HTR-8/SVneo (cell line): ENCODE measurements around the gene WDR73.
"Not testable (repeated sequence)": the region's sequence is repeated elsewhere in the genome, so short reads cannot be mapped to it uniquely, and the experiment has no call there.

ENCODE experiments used
- DNase-seq: peaks from one replicate; pipeline ENCODE4 v3.0.0; 2011; ENCODE audit warnings: low spot score, mixed read lengths; ENCODE audit not compliant: insufficient read length
- FAIRE-seq: peaks from 2 replicates; lab custom pipeline; 2011; peaks lifted over from hg19 to GRCh38; lab: Jason Lieb, UNC

Gene WDR73

DNA sequence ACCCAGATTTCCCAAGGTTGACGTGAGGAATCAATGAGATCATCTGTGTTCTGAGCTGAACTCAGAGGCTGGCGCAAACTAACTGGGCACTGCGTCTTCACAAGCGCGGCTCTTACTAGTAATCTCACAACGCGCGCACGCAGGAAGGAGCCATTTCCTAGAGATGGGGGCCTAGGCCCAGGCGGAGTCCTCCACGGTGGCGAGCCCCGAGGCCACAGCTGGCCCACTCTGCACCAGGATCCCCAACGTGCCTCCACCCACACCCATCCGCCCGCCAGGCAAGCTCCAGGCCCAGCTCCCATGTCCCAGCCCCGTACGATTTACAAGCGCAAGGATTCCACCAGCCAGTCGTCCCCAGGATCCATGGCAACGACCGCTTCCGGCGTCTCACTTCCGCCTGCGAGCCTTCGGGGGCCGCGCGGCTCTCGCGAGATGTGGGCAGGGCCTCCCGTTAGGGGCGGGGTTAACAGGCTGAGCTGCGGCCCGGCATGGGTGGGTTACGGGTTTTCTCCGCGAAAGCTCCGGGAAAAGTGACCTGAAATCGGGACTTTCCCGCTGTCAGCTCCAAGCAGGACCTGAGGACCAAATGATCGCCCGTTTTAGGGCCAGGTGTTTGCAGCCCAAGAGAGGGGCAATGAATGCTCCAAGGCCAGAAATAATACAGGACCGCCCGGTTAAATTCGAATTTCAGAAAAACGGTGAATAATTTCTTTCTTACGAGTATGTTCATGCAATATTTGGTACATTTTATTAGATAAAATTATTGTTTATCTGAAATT is at the start of gene WDR73:
WDR73 (minus strand) TSS at position 374 of the 779 bp plus-strand sequence; CDS start at position 365, 9 bp downstream.
- DNase-seq (peak; percentile 86), FAIRE-seq (peak; percentile 72)

DNA sequence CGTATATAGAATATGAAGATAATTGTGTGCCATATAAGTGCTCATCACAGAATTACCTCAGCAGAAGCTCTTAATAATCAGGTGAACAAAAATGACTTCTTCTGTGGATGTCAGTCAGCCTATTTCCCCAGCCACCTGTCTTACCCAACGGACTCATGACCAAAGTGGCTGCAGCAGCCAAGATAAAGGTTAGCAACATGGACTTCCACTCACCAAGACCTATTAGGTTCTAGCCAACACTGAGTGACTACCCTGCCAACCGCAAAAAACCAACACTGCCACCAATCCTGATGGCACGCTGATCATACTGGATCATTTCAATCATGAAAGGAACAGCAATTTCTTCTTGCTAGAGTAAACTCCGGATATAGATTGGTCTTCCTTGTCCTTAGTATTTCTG is 49.7 kb upstream of the WDR73 start:
- FAIRE-seq, result no peak
- no peak for DNase-seq

DNA sequence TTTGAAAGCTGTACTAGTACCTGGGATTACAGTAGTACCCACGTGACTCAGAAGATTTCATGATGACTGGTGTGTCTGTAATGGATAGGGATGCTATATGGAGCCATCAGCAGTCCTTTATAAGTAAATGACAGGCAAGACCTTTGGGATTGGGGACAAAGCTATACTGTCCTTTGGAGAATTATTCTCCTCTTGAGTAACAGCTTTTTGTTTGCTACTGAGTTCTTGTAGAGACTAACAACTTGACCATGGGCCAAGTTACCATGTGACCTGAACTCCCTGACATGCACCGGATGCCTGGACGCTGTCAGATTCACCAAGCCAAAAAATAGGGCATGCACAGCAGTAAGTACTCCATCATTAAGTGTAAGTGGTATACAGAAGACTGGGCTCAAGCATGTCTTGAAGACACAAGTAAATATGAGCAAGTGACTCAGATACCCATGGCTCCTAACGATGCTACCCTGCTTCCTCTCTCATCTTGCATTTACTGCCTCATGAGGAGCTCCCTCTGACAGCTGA is 48.9 kb upstream of the WDR73 start:
- DNase-seq, result no peak
- no peak for FAIRE-seq

DNA sequence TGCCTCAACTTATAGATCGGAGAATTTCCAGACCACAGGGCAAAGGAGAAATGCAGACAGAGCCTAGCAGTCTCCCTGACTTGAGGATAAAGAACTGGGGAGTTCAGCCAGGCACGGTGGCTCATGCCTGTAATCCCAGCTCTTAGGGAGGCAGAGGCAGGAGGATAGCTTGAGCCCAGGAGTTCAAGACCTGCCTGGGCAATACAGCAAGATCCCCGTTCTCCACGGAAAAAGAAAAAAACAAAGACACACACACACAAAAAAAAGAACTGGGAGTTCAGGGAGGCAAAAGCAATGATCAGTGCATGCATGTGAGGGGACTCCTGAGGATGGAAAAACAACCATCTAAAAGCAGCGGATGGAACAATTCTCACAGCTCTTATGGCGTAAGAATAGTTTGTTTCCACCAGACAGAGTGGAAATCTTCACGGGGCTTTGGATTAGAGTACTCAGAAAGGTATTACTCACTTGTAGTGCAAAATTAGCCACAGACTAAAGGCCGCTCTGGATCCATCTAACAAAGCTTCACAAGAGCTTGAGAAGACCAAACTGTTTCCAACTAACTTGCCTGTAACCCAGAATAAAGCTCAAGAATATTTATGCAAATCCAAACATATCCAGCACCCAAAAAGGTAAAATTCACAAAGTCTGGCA is 45.6 kb upstream of the WDR73 start:
- no peak for FAIRE-seq
- DNase-seq, result no peak

DNA sequence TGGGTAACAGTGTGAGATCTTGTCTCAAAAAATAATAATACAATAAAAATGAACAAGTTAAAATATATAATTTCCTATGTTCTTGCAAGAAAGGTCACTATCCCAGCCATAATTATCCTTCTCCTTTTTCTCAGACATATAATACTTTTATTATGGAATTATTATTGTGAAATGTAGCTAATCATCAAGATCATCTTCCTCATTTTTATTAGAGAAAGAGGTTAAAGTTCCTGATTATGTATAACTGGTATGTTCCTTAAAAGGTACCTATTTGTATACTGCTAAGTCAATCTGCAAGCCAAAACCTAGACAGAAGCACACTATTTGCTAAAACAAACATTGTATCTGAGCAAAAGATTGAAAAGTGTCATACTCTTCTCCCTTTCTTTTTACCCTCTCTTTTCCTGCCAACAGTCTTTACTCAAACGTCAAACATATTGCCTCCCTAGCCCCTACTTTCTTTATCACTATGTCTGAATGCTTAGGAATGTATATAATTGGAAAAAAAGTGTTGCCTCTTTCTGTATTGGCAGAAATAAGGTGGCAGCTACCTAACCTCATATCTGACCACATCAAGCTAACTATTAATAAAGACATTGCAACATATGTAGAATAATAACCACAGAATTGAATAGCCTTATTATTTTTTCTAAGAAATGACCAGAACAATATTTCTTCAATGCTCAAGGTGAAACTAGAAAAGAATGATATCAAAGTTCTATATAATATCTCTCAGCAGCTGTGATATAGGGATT is 43.3 kb upstream of the WDR73 start:
- DNase-seq (no peak), FAIRE-seq (no peak)

DNA sequence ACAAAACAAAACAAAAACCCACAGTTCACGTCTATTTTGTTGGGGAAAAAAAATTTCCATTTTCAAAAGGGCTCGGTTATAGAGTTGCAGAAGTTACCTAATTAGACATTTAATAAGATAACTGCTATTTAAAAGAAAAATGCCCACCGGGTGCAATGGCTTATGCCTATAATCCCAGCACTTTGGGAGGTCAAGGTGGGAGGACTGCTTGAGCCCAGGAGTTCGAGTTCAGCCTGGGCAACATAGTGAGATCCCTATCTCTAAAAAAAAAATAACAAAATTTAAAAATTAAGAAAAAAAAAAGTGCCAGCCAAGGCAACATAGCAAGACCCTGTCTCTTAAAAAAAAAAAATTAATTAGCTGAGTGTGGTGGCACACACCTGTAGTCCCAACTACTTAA is 42.7 kb upstream of the WDR73 start:
- FAIRE-seq (no peak), DNase-seq (no peak)

DNA sequence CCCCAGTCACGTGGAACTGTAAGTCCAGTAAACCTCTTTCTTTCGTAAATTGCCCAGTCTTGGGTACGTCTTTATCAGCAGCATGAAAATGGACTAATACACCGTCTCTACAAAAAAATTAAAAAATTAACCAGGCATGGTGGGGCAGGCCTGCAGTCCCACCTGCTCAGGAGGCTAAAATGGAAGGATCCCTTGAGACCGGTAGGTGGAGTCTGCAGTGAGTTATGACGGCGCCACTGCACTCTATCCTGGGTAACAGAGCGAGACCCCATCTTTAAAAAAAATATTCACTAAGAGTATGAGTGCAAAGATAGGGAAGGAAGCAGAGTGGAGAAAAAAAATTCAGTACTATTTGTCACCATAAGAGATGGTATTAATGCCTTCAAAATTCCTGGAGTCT is 36.3 kb upstream of the WDR73 start:
- no peak for FAIRE-seq

DNA sequence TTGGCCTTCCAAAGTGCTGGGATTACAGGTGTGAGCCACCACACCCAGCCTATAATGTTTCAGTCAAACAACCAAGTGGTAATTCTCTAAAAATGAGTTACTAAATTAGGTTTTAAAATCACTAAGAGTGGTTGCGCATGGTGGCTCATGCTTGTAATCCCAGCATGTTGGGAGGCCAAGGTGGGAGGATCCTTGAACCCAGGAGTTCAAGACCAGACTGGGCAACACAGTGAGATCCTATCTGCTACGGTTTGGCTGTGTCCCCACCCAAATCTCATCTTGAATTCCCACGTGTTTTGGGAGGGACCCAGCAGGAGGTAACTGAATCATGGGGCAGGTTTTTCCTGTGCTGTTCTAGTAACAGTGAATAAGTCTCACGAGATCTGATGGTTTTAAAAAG is 35.8 kb upstream of the WDR73 start:
- no peak for DNase-seq
- no peak for FAIRE-seq

More for the DNA sequence above, 36.3 kb upstream of the WDR73 start:
- no peak for DNase-seq

DNA sequence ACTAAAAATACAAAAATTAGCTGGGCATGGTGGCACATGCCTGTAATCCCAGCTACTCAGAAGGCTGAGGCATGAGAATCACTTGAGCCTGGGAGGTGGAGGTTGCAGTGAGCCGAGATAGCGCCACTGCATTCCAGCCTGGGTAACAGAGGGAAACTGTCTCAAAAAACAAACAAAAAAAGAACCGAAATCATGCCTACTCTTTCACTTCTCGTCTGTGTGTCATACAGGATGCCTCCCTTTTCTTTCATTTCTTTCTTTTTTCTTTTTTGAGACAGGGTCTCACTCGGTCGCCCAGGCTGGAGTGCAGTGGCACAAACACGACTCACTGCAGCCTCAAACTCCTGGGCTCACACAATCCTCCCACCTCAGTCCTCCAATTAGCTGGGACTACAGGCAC is 32.4 kb upstream of the WDR73 start:
- DNase-seq, FAIRE-seq: not testable (repeated sequence)

DNA sequence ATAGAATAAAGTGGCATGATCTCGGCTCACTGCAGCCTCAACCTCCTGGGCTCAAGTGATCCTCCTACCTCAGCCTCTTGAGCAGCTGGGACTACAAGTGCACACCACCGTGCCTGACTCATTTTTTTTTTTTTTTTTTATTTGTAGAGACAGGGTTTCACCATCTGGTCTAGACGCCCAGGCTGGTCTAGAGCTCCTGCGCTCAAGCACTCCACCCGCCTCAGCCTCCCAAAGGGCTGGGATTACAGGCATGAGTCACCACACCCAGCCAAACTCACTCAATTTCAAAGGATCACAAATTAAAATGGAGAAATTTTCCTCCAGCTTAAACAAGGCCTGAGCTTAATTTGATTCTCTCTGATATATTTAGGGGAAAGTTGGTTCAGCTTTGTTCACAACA is 31.2 kb upstream of the WDR73 start:
- no peak for FAIRE-seq

DNA sequence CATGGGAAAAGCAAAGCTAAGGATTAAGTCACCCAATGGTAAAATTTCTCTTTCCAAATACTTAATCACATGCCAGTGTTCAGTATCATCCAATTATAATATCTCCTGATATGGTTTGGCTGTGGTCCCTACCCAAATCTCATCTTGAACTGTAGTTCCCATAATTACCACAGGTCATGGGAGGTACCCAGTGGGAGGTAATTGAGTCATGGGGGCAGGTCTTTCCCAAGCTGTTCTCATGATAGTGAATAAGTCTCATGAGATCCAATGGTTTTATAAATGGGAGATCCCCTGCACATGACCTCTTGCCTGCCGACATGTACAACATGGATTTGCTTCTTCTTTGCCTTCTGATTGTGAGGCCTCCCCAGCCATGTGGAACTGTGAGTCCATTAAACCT is 30.0 kb upstream of the WDR73 start:
- DNase-seq, result no peak
- no peak for FAIRE-seq

More for the DNA sequence above, 31.2 kb upstream of the WDR73 start:
- peak; percentile 23 for DNase-seq

DNA sequence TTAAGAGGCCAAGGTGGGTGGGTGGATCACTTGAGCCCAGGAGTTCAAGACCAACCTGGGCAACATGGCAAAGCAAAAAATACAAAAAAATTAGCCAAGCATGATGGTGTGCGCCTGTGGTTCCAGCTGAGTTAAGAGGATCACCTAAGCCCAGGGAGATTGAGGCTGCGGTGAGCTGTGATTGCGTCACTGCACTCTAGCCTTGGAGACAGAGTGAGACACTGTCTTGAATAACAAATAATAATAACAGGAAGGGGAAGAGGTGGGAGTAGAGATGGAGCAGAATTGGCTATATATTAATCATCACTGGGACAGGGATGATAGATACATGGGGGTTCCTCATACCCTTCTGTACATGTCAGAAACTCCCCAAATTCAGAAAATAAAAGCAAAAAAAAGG is 27.7 kb upstream of the WDR73 start:
- FAIRE-seq, result no peak
- no peak for DNase-seq

DNA sequence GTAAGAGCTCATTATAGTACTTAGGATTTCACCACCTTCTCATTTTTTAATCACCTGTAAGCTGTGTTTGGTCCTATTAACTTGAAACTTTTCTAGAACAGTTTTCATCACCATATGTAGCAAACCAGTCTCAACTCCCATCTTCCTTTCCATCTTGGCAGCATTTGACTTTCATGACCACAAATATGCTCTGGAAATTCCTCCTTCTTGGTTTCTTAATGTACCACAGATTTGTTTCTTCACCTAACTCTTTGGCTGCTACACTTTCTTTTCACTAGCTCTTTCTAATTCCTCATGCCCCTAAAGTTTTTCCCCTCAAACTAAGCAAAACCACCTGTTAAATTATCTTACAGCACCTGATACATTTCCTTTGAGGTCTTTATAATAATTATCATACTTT is 17.1 kb upstream of the WDR73 start:
- no peak for DNase-seq

DNA sequence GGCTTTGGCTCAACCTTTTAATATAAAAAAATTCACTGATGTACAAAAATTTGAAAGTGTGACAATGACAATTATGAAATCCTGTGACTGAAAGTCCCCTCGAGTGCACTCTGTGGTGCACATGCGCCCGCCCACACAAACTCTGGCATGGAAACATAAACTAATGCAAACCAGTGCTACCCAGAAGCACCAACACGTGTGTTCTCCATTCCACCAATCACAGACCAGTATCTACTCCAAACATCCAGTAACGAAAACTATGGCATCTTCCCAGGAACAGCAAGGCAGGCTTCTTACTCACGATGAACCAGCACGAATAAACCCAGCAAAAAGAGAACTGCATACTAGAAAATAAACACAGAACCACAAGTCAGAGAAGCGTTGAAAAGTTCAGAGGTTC is 15.6 kb upstream of the WDR73 start:
- DNase-seq (no peak), FAIRE-seq (no peak)

More for the DNA sequence above, 17.1 kb upstream of the WDR73 start:
- no peak for FAIRE-seq

DNA sequence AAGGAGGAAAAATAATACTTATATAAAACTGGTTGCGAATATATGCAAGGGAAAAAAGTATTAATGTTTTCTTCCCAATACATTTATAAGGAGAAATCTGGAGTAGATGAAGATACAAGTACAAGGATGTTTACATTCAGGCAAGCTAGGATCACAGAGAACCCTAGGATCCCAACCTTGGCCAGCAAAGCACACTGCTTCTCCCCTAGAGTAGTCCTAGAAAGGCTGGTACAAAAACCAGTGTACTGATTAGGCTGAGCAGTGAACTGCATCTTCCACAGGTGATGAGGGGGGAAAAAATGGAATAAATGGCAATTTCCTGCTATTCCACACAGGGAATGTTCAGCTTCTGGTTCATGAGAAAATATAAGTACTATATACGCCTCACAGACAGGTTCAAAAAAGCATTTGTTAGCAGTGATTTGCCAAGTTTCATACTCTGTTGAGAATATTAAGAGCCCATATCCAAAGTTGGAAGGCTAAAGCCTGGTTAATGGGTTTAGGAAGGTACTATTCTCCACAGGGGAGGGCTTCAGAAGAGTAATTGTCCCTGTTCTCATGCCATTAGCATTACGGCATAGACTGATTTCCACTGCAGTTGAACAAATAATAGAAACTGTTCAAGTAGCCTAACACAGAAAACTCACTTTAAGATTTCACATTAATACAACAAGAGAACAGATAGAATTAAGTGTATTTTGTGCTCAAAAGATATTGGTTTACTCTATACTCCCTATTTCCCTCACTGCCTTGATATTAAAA is 14.3 kb upstream of the WDR73 start:
- DNase-seq (no peak), FAIRE-seq (no peak)

DNA sequence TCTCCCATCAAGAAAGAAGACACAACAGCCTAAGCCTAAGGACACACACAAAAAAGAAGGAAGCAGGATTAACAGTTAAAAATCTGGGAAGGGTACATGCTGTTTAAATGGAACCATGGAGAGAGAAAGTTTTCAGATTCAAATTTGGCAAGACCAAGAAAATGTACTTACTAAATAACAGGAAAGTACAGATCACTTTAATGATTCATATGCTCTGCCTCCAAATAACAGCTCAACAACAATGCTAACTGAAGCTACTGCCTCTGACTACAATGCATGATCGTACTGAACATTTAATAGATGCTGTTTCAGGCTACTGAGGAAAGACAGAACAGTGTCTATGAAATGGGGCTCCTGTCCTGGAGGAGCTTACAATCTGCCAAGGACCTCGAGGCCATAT is 12.3 kb upstream of the WDR73 start:
- DNase-seq (no peak), FAIRE-seq (no peak)

DNA sequence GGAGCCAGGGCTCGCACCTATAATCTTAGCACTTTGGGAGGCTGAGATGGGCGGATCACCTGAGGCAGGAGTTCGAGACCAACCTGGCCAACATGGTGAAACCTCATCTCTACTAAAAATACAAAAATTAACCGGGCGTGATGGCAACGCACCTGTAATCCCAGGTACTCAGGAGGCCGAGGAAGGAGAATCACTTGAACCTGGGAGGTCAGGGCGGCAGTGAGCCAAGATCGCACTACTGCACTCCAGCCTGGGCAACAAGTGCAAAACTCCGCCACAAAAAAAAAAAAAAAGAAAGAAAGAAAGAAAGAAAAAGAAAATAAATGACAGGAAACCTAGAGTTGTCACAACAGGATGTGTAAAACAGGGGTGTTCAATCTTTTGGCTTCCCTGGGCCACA is 6.9 kb upstream of the WDR73 start:
- DNase-seq (no peak), FAIRE-seq (no peak)

DNA sequence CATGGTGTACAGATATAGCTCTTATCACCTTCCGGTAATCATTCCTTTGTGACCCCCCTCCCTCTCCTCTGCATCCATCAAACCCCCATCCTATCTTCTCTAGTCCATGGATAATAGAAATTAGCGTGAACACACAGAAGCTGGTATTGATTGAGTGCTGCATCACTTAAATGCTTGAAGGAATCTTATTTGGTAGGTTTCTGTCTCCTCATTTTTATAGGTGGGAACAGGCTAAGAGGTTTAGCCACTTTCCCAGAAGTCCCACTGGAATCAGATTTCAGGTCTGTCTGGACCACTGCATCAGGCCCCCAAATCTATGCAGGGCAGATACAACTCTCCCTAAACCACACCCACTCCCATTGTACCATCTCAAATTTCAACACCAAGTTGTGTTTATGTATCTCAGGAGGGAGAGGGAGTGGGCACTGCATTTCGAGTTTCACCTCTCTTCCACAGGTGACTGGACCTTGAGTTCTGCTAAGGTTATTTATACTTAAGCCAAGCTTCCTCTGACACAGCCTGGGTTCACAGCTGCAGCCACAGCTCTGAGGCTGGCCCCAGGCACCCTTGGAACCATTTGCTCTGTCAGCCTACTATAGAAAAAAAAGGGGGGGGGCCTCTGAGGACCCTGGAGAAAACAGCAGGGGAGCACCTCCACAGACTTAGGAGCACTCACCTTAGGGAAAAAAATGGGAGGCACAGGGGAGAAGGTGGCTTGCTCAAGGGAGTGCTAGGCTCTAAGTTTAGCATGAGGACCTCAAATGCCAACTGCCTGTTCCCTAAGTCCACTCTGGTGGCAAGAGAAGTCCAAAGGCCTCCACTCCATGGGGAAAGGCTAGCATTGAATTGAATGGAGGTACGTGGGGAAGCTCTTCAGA is 6.1 kb upstream of the WDR73 start:
- no peak for DNase-seq
- FAIRE-seq, result no peak

DNA sequence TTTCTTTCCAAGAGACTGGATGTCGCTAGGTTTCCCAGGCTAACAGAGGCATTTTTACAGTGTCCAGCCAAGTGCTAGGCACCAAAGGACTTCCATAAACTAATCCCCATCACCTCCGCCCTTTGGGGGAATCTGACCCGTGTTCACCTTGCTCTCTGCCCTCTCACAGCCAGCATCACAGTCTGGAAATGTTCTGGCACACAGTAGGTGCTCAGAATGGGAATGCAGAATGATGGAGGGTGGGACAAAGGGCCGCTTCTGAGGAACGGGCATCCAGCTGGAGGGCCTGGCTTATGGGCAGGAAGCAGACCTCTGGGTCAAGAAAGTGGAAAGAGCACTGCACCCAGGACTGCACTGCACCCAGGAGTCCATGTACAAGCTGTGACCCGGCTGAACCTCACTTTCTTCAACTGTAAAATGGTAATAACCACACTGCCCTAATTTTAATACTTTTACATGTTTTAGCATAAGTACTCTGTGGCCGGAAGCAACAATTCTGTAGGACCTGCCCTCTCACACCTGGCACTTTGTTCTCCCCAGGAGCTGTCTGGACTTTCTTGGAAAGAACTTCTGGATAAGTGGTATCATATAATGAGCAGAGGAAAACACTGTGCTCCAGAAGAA is 4.8 kb upstream of the WDR73 start:
- DNase-seq (no peak), FAIRE-seq (no peak)
